ENCODE data around the gene FZD1.

The FZD1 gene

GRCh38 chr7:91266067-91266688 is 1.9 kb downstream of the FZD1 start:
- peak; percentile 33 for DNase-seq
- no peak overlapping the region for H3K27ac Mint-ChIP-seq

GRCh38 chr7:91266689-91267090 is 2.5 kb downstream of the FZD1 start:
- no peak overlapping the region for H3K27ac Mint-ChIP-seq
- TF ChIP-seq CTCF (IDR thresholded peaks at IDR 0.05): no peak
- DNase-seq: peak; percentile 19

More at GRCh38 chr7:91266067-91266688, 1.9 kb downstream of the FZD1 start:
- TF ChIP-seq CTCF (IDR thresholded peaks at IDR 0.05): no peak
- Mint-ChIP-seq H3K36me3 (ENCODE audit: low read depth) (no peaks in the 10 kb centered on the region), H3K4me3 (peak overlapping the region; percentile 93), H3K9me3 (no peaks in the 10 kb centered on the region), H3K27me3 (ENCODE audit: low read depth, poor library complexity) (peaks cover 53% of the 10 kb centered on the region), H3K4me1 (peaks cover 41% of the 10 kb centered on the region)

GRCh38 chr7:91267171-91267955 is 3.1 kb downstream of the FZD1 start:
- peaks cover 35% of the 10 kb centered on the region for H3K4me1 Mint-ChIP-seq
- no peaks in the 10 kb centered on the region for H3K36me3 Mint-ChIP-seq (ENCODE audit: low read depth)
- H3K27me3 Mint-ChIP-seq (ENCODE audit: low read depth, poor library complexity): peaks cover 46% of the 10 kb centered on the region
- no peak overlapping the region for H3K27ac Mint-ChIP-seq
- H3K9me3 Mint-ChIP-seq: no peaks in the 10 kb centered on the region
- peak overlapping the region; percentile 93 for H3K4me3 Mint-ChIP-seq
- TF ChIP-seq CTCF (IDR thresholded peaks at IDR 0.05): no peak
- peak; percentile 40 for DNase-seq

More at GRCh38 chr7:91266689-91267090, 2.5 kb downstream of the FZD1 start:
- peaks cover 51% of the 10 kb centered on the region for H3K27me3 Mint-ChIP-seq (ENCODE audit: low read depth, poor library complexity)
- H3K4me1 Mint-ChIP-seq: peaks cover 39% of the 10 kb centered on the region
- peak overlapping the region; percentile 93 for H3K4me3 Mint-ChIP-seq
- H3K9me3 Mint-ChIP-seq: no peaks in the 10 kb centered on the region
- no peaks in the 10 kb centered on the region for H3K36me3 Mint-ChIP-seq (ENCODE audit: low read depth)

- Mint-ChIP-seq H3K9me3 (no peaks in the 10 kb centered on the region), H3K4me3 (no peak overlapping the region), H3K27ac (no peak overlapping the region), H3K27me3 (ENCODE audit: low read depth, poor library complexity) (peaks cover 36% of the 10 kb centered on the region), H3K36me3 (ENCODE audit: low read depth) (no peaks in the 10 kb centered on the region), H3K4me1 (peaks cover 28% of the 10 kb centered on the region)
- TF ChIP-seq CTCF (IDR thresholded peaks at IDR 0.05): no peak
- DNase-seq: no peak
These were observed 6.1 kb downstream of the FZD1 start for GRCh38 chr7:91270372-91270771.

GRCh38 chr7:91276909-91277308 is 12.7 kb downstream of the FZD1 start:
- no peak overlapping the region for H3K4me3 Mint-ChIP-seq
- no peak for TF ChIP-seq CTCF (IDR thresholded peaks at IDR 0.05)
- H3K4me1 Mint-ChIP-seq: peaks cover 7% of the 10 kb centered on the region
- no peak overlapping the region for H3K27ac Mint-ChIP-seq
- no peak for DNase-seq
- H3K9me3 Mint-ChIP-seq: no peaks in the 10 kb centered on the region
- peaks cover 12% of the 10 kb centered on the region for H3K27me3 Mint-ChIP-seq (ENCODE audit: low read depth, poor library complexity)
- no peaks in the 10 kb centered on the region for H3K36me3 Mint-ChIP-seq (ENCODE audit: low read depth)
